ENCODE data around the gene SAMD4A. TPM values are rescaled to one million over a fixed set of nuclear protein-coding genes. Genes with fewer than 3 reads are reported as not detected.
A peak's percentile ranks its signal among the peaks of the same experiment; 100 is the strongest.

Gene SAMD4A
- total and polyA plus RNA-seq, 2 experiments from 2014 or later: 7.2 to 33.0 TPM

DNA sequence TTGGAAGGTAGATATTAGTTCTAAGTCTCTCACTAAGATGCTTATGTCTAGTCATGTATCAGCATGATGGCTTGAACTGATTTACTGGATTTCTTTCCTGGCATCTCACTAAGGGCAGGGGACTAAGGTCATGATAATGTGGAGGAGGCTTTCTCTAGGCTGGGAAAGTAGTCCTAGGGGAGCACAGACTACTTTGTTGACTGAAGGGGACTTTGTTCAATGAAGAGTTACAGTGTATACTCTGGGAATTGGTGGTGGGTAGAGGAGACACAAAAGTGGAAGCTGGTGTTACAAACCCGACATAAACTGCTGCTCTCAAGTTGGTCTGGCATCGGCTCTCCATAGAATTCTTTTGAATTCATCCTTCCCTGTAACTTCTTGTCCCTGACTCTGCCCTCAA, 75.2 kb downstream of the SAMD4A start:
- Histone ChIP-seq H3K4me1 (ENCODE audit: insufficient read depth) (peaks cover 38% of the 10 kb centered on the region), H3K36me3 (ENCODE audit: low read depth) (no peaks in the 10 kb centered on the region), H3K4me2 (ENCODE audit: unreplicated experiment) (no peak overlapping the region), H4K20me1 (ENCODE audit: insufficient read depth) (no peaks in the 10 kb centered on the region), H3K4me3 (no peak overlapping the region), H3K9me2 (ENCODE audit: insufficient read depth) (no peaks in the 10 kb centered on the region), H3K9me3 (ENCODE audit: low read depth) (no peaks in the 10 kb centered on the region), H3K79me2 (ENCODE audit: insufficient read depth) (peaks cover 100% of the 10 kb centered on the region), H3K27me3 (replicated peaks; ENCODE audit: insufficient read depth) (no peaks in the 10 kb centered on the region), H3F3A (ENCODE audit: insufficient read depth) (no peaks in the 10 kb centered on the region), H3K27ac (no peak overlapping the region), H2AFZ (no peak overlapping the region), H3K9ac (no peak overlapping the region)
- TF ChIP-seq EZH2phosphoT487 (IDR thresholded peaks at IDR 0.05; ENCODE audit: insufficient read depth, low read depth) (no peak), EZH2 (IDR thresholded peaks at IDR 0.05; ENCODE audit: insufficient read depth, poor library complexity, severe bottlenecking) (no peak)
- DNase-seq: no peak
- 68 to 71% methylated on average over 2 of the region's 2 CpGs for WGBS, 2 experiments (ENCODE audit: low coverage in 1 of 2, low lambda C conversion rate in 2 of 2, missing lambda C conversion rate in 2 of 2)
- in situ Hi-C loops (cut with MboI): no loop called here

GRCh38 chr14:54642801-54643695, 76.1 kb downstream of the SAMD4A start:
- H3K4me2 ChIP-seq (ENCODE audit: unreplicated experiment): no peak overlapping the region
- TF ChIP-seq EZH2phosphoT487 (IDR thresholded peaks at IDR 0.05; ENCODE audit: insufficient read depth, low read depth) (no peak), EZH2 (IDR thresholded peaks at IDR 0.05; ENCODE audit: insufficient read depth, poor library complexity, severe bottlenecking) (no peak)
- H3K9me2 ChIP-seq (ENCODE audit: insufficient read depth): no peaks in the 10 kb centered on the region
- H3K9me3 ChIP-seq (ENCODE audit: low read depth): no peaks in the 10 kb centered on the region
- DNase-seq: peak; percentile 39
- WGBS, 2 experiments (ENCODE audit: low coverage in 1 of 2, low lambda C conversion rate in 2 of 2, missing lambda C conversion rate in 2 of 2): 84 to 90% methylated on average over 9 of the region's 9 CpGs
- H3K27ac ChIP-seq: no peak overlapping the region
- no peaks in the 10 kb centered on the region for H3F3A ChIP-seq (ENCODE audit: insufficient read depth)
- H3K27me3 ChIP-seq (replicated peaks; ENCODE audit: insufficient read depth): no peaks in the 10 kb centered on the region
- no peaks in the 10 kb centered on the region for H3K36me3 ChIP-seq (ENCODE audit: low read depth)
- H3K9ac ChIP-seq: no peak overlapping the region
- no peaks in the 10 kb centered on the region for H4K20me1 ChIP-seq (ENCODE audit: insufficient read depth)
- H3K4me3 ChIP-seq: no peak overlapping the region
- no peak overlapping the region for H2AFZ ChIP-seq
- H3K4me1 ChIP-seq (ENCODE audit: insufficient read depth): peaks cover 29% of the 10 kb centered on the region
- in situ Hi-C loops (cut with MboI): no loop called here
- H3K79me2 ChIP-seq (ENCODE audit: insufficient read depth): peaks cover 100% of the 10 kb centered on the region

- no peak overlapping the region for H3K9ac ChIP-seq
- no peak for TF ChIP-seq EZH2phosphoT487 (IDR thresholded peaks at IDR 0.05; ENCODE audit: insufficient read depth, low read depth)
- TF ChIP-seq EZH2 (IDR thresholded peaks at IDR 0.05; ENCODE audit: insufficient read depth, poor library complexity, severe bottlenecking): no peak
- H3F3A ChIP-seq (ENCODE audit: insufficient read depth): no peaks in the 10 kb centered on the region
- H3K27ac ChIP-seq: no peak overlapping the region
- H3K79me2 ChIP-seq (ENCODE audit: insufficient read depth): peaks cover 100% of the 10 kb centered on the region
- no peaks in the 10 kb centered on the region for H4K20me1 ChIP-seq (ENCODE audit: insufficient read depth)
- no peak overlapping the region for H3K4me2 ChIP-seq (ENCODE audit: unreplicated experiment)
- no peak overlapping the region for H2AFZ ChIP-seq
- H3K4me3 ChIP-seq: no peak overlapping the region
- peaks cover 24% of the 10 kb centered on the region for H3K4me1 ChIP-seq (ENCODE audit: insufficient read depth)
- in situ Hi-C loops (cut with MboI): no loop called here
- H3K36me3 ChIP-seq (ENCODE audit: low read depth): no peaks in the 10 kb centered on the region
- no peak for DNase-seq
- no peaks in the 10 kb centered on the region for H3K27me3 ChIP-seq (replicated peaks; ENCODE audit: insufficient read depth)
- 71 to 76% methylated on average over 5 of the region's 5 CpGs for WGBS, 2 experiments (ENCODE audit: low coverage in 1 of 2, low lambda C conversion rate in 2 of 2, missing lambda C conversion rate in 2 of 2)
- no peaks in the 10 kb centered on the region for H3K9me3 ChIP-seq (ENCODE audit: low read depth)
- no peaks in the 10 kb centered on the region for H3K9me2 ChIP-seq (ENCODE audit: insufficient read depth)
Observed at GRCh38 chr14:54643696-54644176, 76.8 kb downstream of the SAMD4A start.

GRCh38 chr14:54645639-54646038, 78.7 kb downstream of the SAMD4A start:
- Histone ChIP-seq H3K9ac (no peak overlapping the region), H3K4me2 (ENCODE audit: unreplicated experiment) (no peak overlapping the region), H3K4me1 (ENCODE audit: insufficient read depth) (peaks cover 27% of the 10 kb centered on the region), H3K9me2 (ENCODE audit: insufficient read depth) (no peaks in the 10 kb centered on the region), H3K27ac (no peak overlapping the region), H3K4me3 (no peak overlapping the region), H3K36me3 (ENCODE audit: low read depth) (no peaks in the 10 kb centered on the region), H3K27me3 (replicated peaks; ENCODE audit: insufficient read depth) (no peaks in the 10 kb centered on the region), H2AFZ (no peak overlapping the region), H3F3A (ENCODE audit: insufficient read depth) (peaks cover 11% of the 10 kb centered on the region), H4K20me1 (ENCODE audit: insufficient read depth) (no peaks in the 10 kb centered on the region), H3K9me3 (ENCODE audit: low read depth) (no peaks in the 10 kb centered on the region), H3K79me2 (ENCODE audit: insufficient read depth) (peaks cover 100% of the 10 kb centered on the region)
- no peak for DNase-seq
- in situ Hi-C loops (cut with MboI): no loop called here
- TF ChIP-seq EZH2 (IDR thresholded peaks at IDR 0.05; ENCODE audit: insufficient read depth, poor library complexity, severe bottlenecking) (no peak), EZH2phosphoT487 (IDR thresholded peaks at IDR 0.05; ENCODE audit: insufficient read depth, low read depth) (no peak)
- 43 to 53% methylated on average over 3 of the region's 3 CpGs for WGBS, 2 experiments (ENCODE audit: low coverage in 1 of 2, low lambda C conversion rate in 2 of 2, missing lambda C conversion rate in 2 of 2)
